Effector CD4-positive, alpha-beta T cell (primary cell): ENCODE data around the gene ZMYM2.
"Not testable (repeated sequence)": the region's sequence is repeated elsewhere in the genome, so short reads cannot be mapped to it uniquely, and the experiment has no call there.

ENCODE experiments used
- DNase-seq: peaks from one replicate; pipeline ENCODE4 v3.0.0-alpha.2; 2020

The ZMYM2 gene

GRCh38 chr13:19984430-19985218 is 26.1 kb downstream of the ZMYM2 start:
- DNase-seq, result no peak

- DNase-seq, result no peak
Measured at GRCh38 chr13:19985219-19985556, 26.7 kb downstream of the ZMYM2 start.

- DNase-seq, result no peak
Measured at GRCh38 chr13:19991531-19991930, 33.0 kb downstream of the ZMYM2 start.

- no peak for DNase-seq
Measured at GRCh38 chr13:19993024-19993423, 34.5 kb downstream of the ZMYM2 start.

GRCh38 chr13:19998960-19999359 is 40.4 kb downstream of the ZMYM2 start:
- no peak for DNase-seq

- DNase-seq, result no peak
Measured at GRCh38 chr13:20000062-20000552, 41.6 kb downstream of the ZMYM2 start.

GRCh38 chr13:20001366-20002190 is 43.1 kb downstream of the ZMYM2 start:
- DNase-seq, result no peak

- DNase-seq, result no peak
Measured at GRCh38 chr13:20002787-20003186, 44.3 kb downstream of the ZMYM2 start.

GRCh38 chr13:20006206-20006605 is 47.7 kb downstream of the ZMYM2 start:
- DNase-seq, result no peak

- DNase-seq, result no peak
Measured at GRCh38 chr13:20015763-20016162, 57.2 kb downstream of the ZMYM2 start.

GRCh38 chr13:20016649-20017364 is 58.3 kb downstream of the ZMYM2 start:
- DNase-seq, result no peak

GRCh38 chr13:20017365-20017711 is 58.8 kb downstream of the ZMYM2 start:
- no peak for DNase-seq

- no peak for DNase-seq
Measured at GRCh38 chr13:20019043-20019442, 60.5 kb downstream of the ZMYM2 start.

- no peak for DNase-seq
Measured at GRCh38 chr13:20024702-20025101, 66.2 kb downstream of the ZMYM2 start.

- no peak for DNase-seq
Measured at GRCh38 chr13:20028953-20029352, 70.4 kb downstream of the ZMYM2 start.

GRCh38 chr13:20033486-20033885 is 75.0 kb downstream of the ZMYM2 start:
- no peak for DNase-seq

- DNase-seq, result no peak
Measured at GRCh38 chr13:20035130-20035529, 76.6 kb downstream of the ZMYM2 start.

- DNase-seq, result no peak
Measured at GRCh38 chr13:20037908-20038307, 79.4 kb downstream of the ZMYM2 start.

GRCh38 chr13:20042603-20043002 is 84.1 kb downstream of the ZMYM2 start:
- not testable (repeated sequence) for DNase-seq

- no peak for DNase-seq
Measured at GRCh38 chr13:20043207-20043925, 84.8 kb downstream of the ZMYM2 start.

GRCh38 chr13:20044086-20044485 is 85.6 kb downstream of the ZMYM2 start:
- no peak for DNase-seq

GRCh38 chr13:20045950-20046548 is 87.5 kb downstream of the ZMYM2 start:
- DNase-seq, result no peak
